Right lung (tissue), 5 donors: Measurements from ENCODE around the gene ELL2. TPM values are rescaled to one million over a fixed set of nuclear protein-coding genes. Genes with fewer than 3 reads are reported as not detected.
"Not testable (repeated sequence)": the region's sequence is repeated elsewhere in the genome, so short reads cannot be mapped to it uniquely, and the experiment has no call there.

Source experiments
- DNase-seq, 2 donors: peaks; one replicate each; pipeline ENCODE4 v3.0.0-alpha.2; 2013
- polyA plus RNA-seq, 5 donors: library from polyadenylated mRNA; unstranded; fragments of 120-200 nt; gene quantifications; one replicate each; pipeline versions ENCODE4 v1.2.1 to v1.2.3, GENCODE V29; 2013; ENCODE audit warnings: inconsistent platforms in 1 of 5, low replicate concordance in 1 of 5; ENCODE audit not compliant: insufficient read length in 5 of 5, insufficient read depth in 1 of 5

The ELL2 gene
- polyA plus RNA-seq, 5 donors: 16.4 to 27.1 (median 20.9) TPM

GRCh38 chr5:95861864-95862561, 99.6 kb downstream of the ELL2 start:
- DNase-seq: no peak

GRCh38 chr5:95861221-95861863, 100.3 kb downstream of the ELL2 start:
- peak; percentile 78 to 82 for DNase-seq

GRCh38 chr5:95859661-95860060, 102.0 kb downstream of the ELL2 start:
- no peak for DNase-seq

GRCh38 chr5:95858661-95859595, 102.7 kb downstream of the ELL2 start:
- DNase-seq: peak; percentile 83 to 88

- no peak for DNase-seq
Measured at GRCh38 chr5:95858023-95858461, 103.6 kb downstream of the ELL2 start.

GRCh38 chr5:95857185-95857945, 104.3 kb downstream of the ELL2 start:
- DNase-seq: no peak

GRCh38 chr5:95856501-95856981, 105.1 kb downstream of the ELL2 start:
- DNase-seq: no peak

GRCh38 chr5:95853490-95853889, 108.2 kb downstream of the ELL2 start:
- DNase-seq: no peak

GRCh38 chr5:95852567-95852966, 109.1 kb downstream of the ELL2 start:
- DNase-seq: no peak

GRCh38 chr5:95851141-95851540, 110.5 kb downstream of the ELL2 start:
- not testable (repeated sequence) for DNase-seq

- DNase-seq: no peak
Measured at GRCh38 chr5:95850391-95850894, 111.2 kb downstream of the ELL2 start.

- no peak for DNase-seq
Measured at GRCh38 chr5:95848701-95849100, 113.0 kb downstream of the ELL2 start.

GRCh38 chr5:95847261-95847592, 114.4 kb downstream of the ELL2 start:
- no peak for DNase-seq

GRCh38 chr5:95846554-95847260, 114.9 kb downstream of the ELL2 start:
- peak in 1 of 2 donors; percentile 54 for DNase-seq

GRCh38 chr5:95845391-95845790, 116.3 kb downstream of the ELL2 start:
- DNase-seq: no peak

- no peak for DNase-seq
Measured at GRCh38 chr5:95843733-95844223, 117.9 kb downstream of the ELL2 start.

- DNase-seq: no peak
Measured at GRCh38 chr5:95842854-95843544, 118.7 kb downstream of the ELL2 start.

GRCh38 chr5:95841914-95842812, 119.5 kb downstream of the ELL2 start:
- DNase-seq: no peak
